Measurements from ENCODE around the gene PAPPA. TPM values are rescaled to one million over a fixed set of nuclear protein-coding genes. Genes with fewer than 3 reads are reported as not detected.

PAPPA gene
- total and polyA plus RNA-seq, 11 donors, result 0.23 to 8.5 (median 2.1) TPM

DNA sequence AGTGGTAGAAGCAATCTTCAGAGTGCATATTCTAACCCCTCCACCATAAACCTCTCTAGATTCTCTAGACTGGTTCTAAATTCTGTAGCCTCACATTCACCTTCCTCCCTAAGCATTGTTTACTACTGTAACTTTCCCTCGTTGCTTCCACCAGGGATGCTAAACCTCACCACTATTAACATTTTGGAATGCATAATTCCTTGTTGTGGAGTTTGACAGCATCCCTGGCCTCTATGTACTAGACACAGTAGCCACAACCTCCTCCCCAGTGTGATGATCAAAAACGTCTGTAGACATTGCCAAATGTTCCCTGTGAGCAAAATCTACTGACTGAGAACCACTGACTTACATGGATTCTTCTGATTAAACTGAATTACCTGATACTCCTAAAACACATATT lies 18.6 kb downstream of the PAPPA start:
- ATAC-seq (no peak), DNase-seq (no peak)
- Histone ChIP-seq H3K9me3 (no peaks in the 10 kb centered on the region), H3K4me3 (no peak overlapping the region), H3K36me3 (no peaks in the 10 kb centered on the region), H3K27me3 (no peaks in the 10 kb centered on the region), H3K27ac (no peak overlapping the region), H3K4me1 (no peaks in the 10 kb centered on the region)
- 53 to 68% (median 61%) methylated on average over 2 of the region's 2 CpGs for WGBS, 4 donors
- no peak for TF ChIP-seq POLR2A (IDR thresholded peaks at IDR 0.05)
- TF ChIP-seq, protein P1, sequence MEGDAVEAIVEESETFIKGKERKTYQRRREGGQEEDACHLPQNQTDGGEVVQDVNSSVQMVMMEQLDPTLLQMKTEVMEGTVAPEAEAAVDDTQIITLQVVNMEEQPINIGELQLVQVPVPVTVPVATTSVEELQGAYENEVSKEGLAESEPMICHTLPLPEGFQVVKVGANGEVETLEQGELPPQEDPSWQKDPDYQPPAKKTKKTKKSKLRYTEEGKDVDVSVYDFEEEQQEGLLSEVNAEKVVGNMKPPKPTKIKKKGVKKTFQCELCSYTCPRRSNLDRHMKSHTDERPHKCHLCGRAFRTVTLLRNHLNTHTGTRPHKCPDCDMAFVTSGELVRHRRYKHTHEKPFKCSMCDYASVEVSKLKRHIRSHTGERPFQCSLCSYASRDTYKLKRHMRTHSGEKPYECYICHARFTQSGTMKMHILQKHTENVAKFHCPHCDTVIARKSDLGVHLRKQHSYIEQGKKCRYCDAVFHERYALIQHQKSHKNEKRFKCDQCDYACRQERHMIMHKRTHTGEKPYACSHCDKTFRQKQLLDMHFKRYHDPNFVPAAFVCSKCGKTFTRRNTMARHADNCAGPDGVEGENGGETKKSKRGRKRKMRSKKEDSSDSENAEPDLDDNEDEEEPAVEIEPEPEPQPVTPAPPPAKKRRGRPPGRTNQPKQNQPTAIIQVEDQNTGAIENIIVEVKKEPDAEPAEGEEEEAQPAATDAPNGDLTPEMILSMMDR (IDR thresholded peaks at IDR 0.05), result no peak
- intact Hi-C loops (cut with DNase I), result no loop called here

DNA sequence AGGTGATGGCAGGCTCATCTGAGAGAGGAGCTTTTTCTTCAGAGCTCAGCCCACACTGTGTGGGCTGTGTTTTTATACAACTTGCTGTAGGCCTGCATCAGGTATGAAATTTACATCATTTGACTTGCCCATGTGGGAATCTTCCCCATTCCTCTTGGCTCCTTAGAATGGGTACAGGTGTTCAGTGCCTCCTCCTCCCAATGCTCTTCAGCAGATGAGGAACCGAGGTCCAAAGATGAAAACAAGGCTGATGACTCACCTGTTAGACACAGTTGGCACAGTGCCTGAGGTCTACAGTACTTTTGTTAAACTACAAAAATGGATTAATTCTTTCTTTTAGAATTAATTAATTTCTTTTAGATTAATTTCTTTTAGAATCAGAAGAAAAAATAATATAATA lies 20.8 kb downstream of the PAPPA start:
- H3K36me3 ChIP-seq, result no peaks in the 10 kb centered on the region
- whole genome bisulfite sequencing, 4 donors, result 54 to 74% (median 72%) methylated on average over 1 of the region's 1 CpG
- H3K27ac ChIP-seq, result no peak overlapping the region
- no peaks in the 10 kb centered on the region for H3K4me1 ChIP-seq
- H3K4me3 ChIP-seq, result no peak overlapping the region
- no peaks in the 10 kb centered on the region for H3K9me3 ChIP-seq
- H3K27me3 ChIP-seq, result no peaks in the 10 kb centered on the region
- no peak for DNase-seq
- intact Hi-C loops (cut with DNase I), result no loop called here
- ATAC-seq, result no peak
- no peak for TF ChIP-seq POLR2A (IDR thresholded peaks at IDR 0.05)
- TF ChIP-seq, protein P1 (IDR thresholded peaks at IDR 0.05), result no peak

GRCh38 chr9:116175614-116176013 lies 22.0 kb downstream of the PAPPA start:
- no peak for ATAC-seq
- WGBS, 4 donors, result 45 to 52% (median 48%) methylated on average over 1 of the region's 1 CpG
- Histone ChIP-seq H3K36me3 (no peaks in the 10 kb centered on the region), H3K4me3 (no peak overlapping the region), H3K4me1 (no peaks in the 10 kb centered on the region), H3K27ac (no peak overlapping the region), H3K9me3 (no peaks in the 10 kb centered on the region), H3K27me3 (no peaks in the 10 kb centered on the region)
- no peak for DNase-seq
- no peak for TF ChIP-seq POLR2A (IDR thresholded peaks at IDR 0.05)
- TF ChIP-seq, protein P1 (IDR thresholded peaks at IDR 0.05), result no peak
- intact Hi-C loops (cut with DNase I), result no loop called here

GRCh38 chr9:116178481-116179211 lies 25.1 kb downstream of the PAPPA start:
- Histone ChIP-seq H3K9me3 (no peaks in the 10 kb centered on the region), H3K27me3 (no peaks in the 10 kb centered on the region), H3K36me3 (no peaks in the 10 kb centered on the region), H3K4me3 (no peak overlapping the region), H3K27ac (no peak overlapping the region), H3K4me1 (no peaks in the 10 kb centered on the region)
- 62 to 78% (median 71%) methylated on average over 3 of the region's 3 CpGs for WGBS, 4 donors
- ATAC-seq, result no peak
- intact Hi-C loops (cut with DNase I), result no loop called here
- no peak for DNase-seq
- TF ChIP-seq, protein P1 (IDR thresholded peaks at IDR 0.05), result no peak
- no peak for TF ChIP-seq POLR2A (IDR thresholded peaks at IDR 0.05)
